TTC549 (cell line): ENCODE data around the gene SNRPD1.
"Not testable (repeated sequence)": the region's sequence is repeated elsewhere in the genome, so short reads cannot be mapped to it uniquely, and the experiment has no call there.

Experiments used
- FAIRE-seq: peaks from 2 replicates; lab custom pipeline; 2012; peaks lifted over from hg19 to GRCh38; lab: Jason Lieb, UNC

Gene SNRPD1

GRCh38 chr18:21612125-21613039 lies at the start of gene SNRPD1:
Gene SNRPD1 (plus strand): TSS chr18:21612314. CDS start chr18:21612430, 116 bp downstream.
- FAIRE-seq, result no peak

- FAIRE-seq, result no peak
Observed at GRCh38 chr18:21571772-21572171, 40.3 kb upstream of the SNRPD1 start.

GRCh38 chr18:21575656-21576055 lies 36.5 kb upstream of the SNRPD1 start:
- no peak for FAIRE-seq

GRCh38 chr18:21584391-21584790 lies 27.7 kb upstream of the SNRPD1 start:
- no peak for FAIRE-seq

- not testable (repeated sequence) for FAIRE-seq
Observed at GRCh38 chr18:21592361-21592760, 19.8 kb upstream of the SNRPD1 start.

- no peak for FAIRE-seq
Observed at GRCh38 chr18:21593540-21594257, 18.4 kb upstream of the SNRPD1 start.

GRCh38 chr18:21597620-21598019 lies 14.5 kb upstream of the SNRPD1 start:
- no peak for FAIRE-seq

GRCh38 chr18:21598726-21599584 lies 13.2 kb upstream of the SNRPD1 start:
- no peak for FAIRE-seq

GRCh38 chr18:21599585-21600525 lies 12.3 kb upstream of the SNRPD1 start:
- FAIRE-seq, result no peak

- no peak for FAIRE-seq
Observed at GRCh38 chr18:21600526-21601410, 11.3 kb upstream of the SNRPD1 start, which contains the start of gene ESCO1. Gene ESCO1 (minus strand): TSS chr18:21600704. CDS start chr18:21574843, 25,861 bp downstream.

GRCh38 chr18:21602299-21602587 lies 9.9 kb upstream of the SNRPD1 start:
- no peak for FAIRE-seq

- FAIRE-seq, result no peak
Observed at GRCh38 chr18:21604671-21605070, 7.4 kb upstream of the SNRPD1 start.

- FAIRE-seq, result no peak
Observed at GRCh38 chr18:21605213-21605612, 6.9 kb upstream of the SNRPD1 start.

- not testable (repeated sequence) for FAIRE-seq
Observed at GRCh38 chr18:21611401-21612124, 551 bp upstream of the SNRPD1 start.

GRCh38 chr18:21621640-21622039 lies 9.5 kb downstream of the SNRPD1 start:
- FAIRE-seq, result not testable (repeated sequence)

- FAIRE-seq, result no peak
Observed at GRCh38 chr18:21629089-21629832, 17.1 kb downstream of the SNRPD1 start.

GRCh38 chr18:21632393-21632792 lies 20.3 kb downstream of the SNRPD1 start:
- FAIRE-seq, result no peak

- FAIRE-seq, result no peak
Observed at GRCh38 chr18:21634588-21635199, 22.6 kb downstream of the SNRPD1 start.
